ENCODE measurements around the gene BACH2. TPM values are rescaled to one million over a fixed set of nuclear protein-coding genes. Genes with fewer than 3 reads are reported as not detected.

BACH2 gene
- total RNA-seq, 1 donor from 2014 or later: 0.76 TPM

DNA sequence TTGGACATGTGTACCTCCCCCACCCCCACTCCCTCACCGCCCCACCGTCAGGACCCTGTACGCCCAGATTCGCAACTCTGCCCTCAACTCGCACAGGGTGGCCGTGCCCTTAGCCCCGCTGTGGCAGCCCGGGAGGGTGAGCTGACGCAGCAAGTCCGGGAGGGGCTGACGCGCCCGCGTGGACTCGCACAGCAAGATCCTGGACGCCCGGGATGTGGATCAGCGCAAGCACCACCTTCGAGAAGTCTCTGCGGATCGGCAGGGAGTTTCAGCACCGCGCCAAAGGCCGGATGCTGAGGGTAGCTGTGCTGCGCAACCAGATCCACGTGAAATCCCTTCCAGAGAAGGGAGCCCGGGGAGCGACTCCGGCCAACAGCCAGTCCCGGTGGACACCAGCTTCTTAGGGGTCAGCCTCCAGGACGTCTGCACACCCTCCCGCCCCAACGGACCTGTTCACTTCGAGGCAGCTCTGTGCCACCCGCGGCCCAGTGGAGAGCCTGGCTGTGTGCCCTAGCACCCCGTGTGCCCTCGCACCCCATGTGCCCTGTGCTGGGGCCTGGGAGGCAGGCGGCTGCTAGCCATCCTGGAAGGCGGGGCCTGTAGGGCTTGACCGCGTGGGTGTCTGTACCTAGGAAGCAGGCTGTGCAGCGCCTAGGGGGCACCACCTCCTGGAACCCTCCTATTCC lies 409.0 kb downstream of the BACH2 start:
- ATAC-seq: no peak

DNA sequence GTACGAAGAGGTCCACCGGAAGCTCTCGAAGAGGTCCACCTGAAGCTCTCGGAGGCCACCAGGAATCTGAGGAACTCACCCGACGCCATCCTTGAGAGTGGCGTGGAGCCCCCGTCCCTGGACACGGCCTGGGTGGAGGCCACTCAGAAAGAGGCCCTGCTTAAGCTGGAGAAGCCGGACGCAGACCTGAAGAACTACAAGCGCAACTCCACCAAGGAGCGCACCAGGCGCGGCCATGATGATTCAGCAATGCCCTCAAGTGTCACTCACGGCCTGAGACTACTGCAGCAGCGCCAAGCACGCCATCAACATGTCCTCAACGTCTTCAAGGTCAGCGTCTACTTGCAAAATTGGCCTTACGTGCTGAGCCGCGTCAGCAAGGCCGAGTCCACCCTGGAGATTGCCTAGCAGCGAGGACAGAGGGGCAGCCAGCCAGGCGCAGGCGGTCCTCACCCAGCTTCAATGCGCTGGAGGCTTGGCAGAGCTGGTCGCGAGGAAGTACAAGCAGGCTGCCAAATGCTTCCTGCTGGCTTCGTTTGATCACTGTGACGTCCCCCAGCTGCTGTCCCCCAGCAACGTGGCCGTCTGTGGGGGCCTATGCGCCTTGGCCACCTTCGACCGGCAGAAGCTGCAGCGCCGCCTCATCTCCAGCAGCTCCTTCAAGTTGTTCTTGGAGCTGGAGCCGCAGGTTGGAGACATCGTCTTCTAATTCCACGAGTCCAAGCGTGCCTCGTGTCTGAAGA lies 410.1 kb downstream of the BACH2 start:
- no peak for ATAC-seq

All from esophagus mucosa (tissue), 1 donor.